Endothelial cell of umbilical vein (primary cell): Measurements from ENCODE around the gene TM4SF4. TPM values are rescaled to one million over a fixed set of nuclear protein-coding genes. Genes with fewer than 3 reads are reported as not detected.

ENCODE experiments used
- BruUV-seq: library from RNA; stranded (reverse); fragments of 400-500 nt; replicated peaks from 2 replicates; lab custom pipeline; 2021; lab: Mats Ljungman, UMichigan
- CTCF ChIA-PET: fragments of 300-600, 350-600 bp; sonication (Branson Sonifier 250); formaldehyde crosslinking; loops from one replicate; lab custom pipeline; 2021; ENCODE audit warnings: antibody characterized with exemption, inconsistent platforms; lab: Charles Lee
- POLR2A ChIA-PET: fragments of 300-600, 350-600 bp; sonication (Branson Sonifier 250); formaldehyde crosslinking; loops from one replicate; lab custom pipeline; 2021; ENCODE audit warnings: antibody characterized with exemption, inconsistent platforms; lab: Charles Lee
- DNase-seq: peaks from one replicate; pipeline ENCODE4 v3.0.0-alpha.2; 2011; ENCODE audit warnings: low read depth, low spot score
- FAIRE-seq: peaks from 2 replicates; lab custom pipeline; 2011; peaks lifted over from hg19 to GRCh38; lab: Jason Lieb, UNC
- H2AFZ ChIP-seq: 2 replicates; pipeline ENCODE4 v1.6.0; 2012; ENCODE audit warnings: low read depth, low read length, control low read depth, inconsistent platforms
- H3K27ac ChIP-seq: 2 replicates; pipeline ENCODE4 v1.5.1; 2011; ENCODE audit warnings: low read depth, mild to moderate bottlenecking, control low read depth, low read length, moderate library complexity; ENCODE audit not compliant: insufficient read depth
- H3K27me3 ChIP-seq, 2 experiments: 2 replicates each; pipeline versions ENCODE4 v1.6.0 to v1.6.1; 2011; ENCODE audit warnings: low read length in 2 of 2, mixed read lengths in 1 of 2; ENCODE audit not compliant: control insufficient read depth in 2 of 2, insufficient read depth in 2 of 2
- H3K36me3 ChIP-seq, 2 experiments: 2 replicates in 1 of 2; 3 replicates in 1 of 2; pipeline ENCODE4 v1.5.1; 2011; ENCODE audit warnings: low read length in 2 of 2, mild to moderate bottlenecking in 1 of 2, moderate library complexity in 1 of 2; ENCODE audit not compliant: control insufficient read depth in 2 of 2, insufficient read depth in 2 of 2; ENCODE audit errors: extremely low read depth in 1 of 2
- H3K4me1 ChIP-seq: 3 replicates; pipeline ENCODE4 v1.5.1; 2011; ENCODE audit warnings: mild to moderate bottlenecking, low read length; ENCODE audit not compliant: control insufficient read depth, insufficient read depth; ENCODE audit errors: extremely low read depth
- H3K4me2 ChIP-seq: 2 replicates; pipeline ENCODE4 v1.6.1; 2011; ENCODE audit warnings: low read length, control low read depth, mixed read lengths; ENCODE audit not compliant: insufficient read depth
- H3K4me3 ChIP-seq, 3 experiments: fragments of 200-600 bp in 1 of 3; sonication (generic), shearing (Covaris generic) in 1 of 3; replicated peaks in 1 of 3; 2 replicates each; pipeline ENCODE4 v1.5.1; 2011 to 2016; ENCODE audit warnings: control low read depth in 3 of 3, low read length in 3 of 3, mild to moderate bottlenecking in 2 of 3, inconsistent platforms in 1 of 3, low read depth in 1 of 3, moderate library complexity in 1 of 3; ENCODE audit not compliant: insufficient read depth in 1 of 3
- H3K79me2 ChIP-seq: 2 replicates; pipeline ENCODE4 v1.6.0; 2012; ENCODE audit warnings: low read length, inconsistent platforms; ENCODE audit not compliant: control insufficient read depth, insufficient read depth
- H3K9ac ChIP-seq: replicated peaks from 2 replicates; pipeline ENCODE3; 2011; ENCODE audit warnings: low read length, control low read depth; ENCODE audit not compliant: insufficient read depth; ENCODE audit errors: extremely low read depth
- H3K9me1 ChIP-seq: replicated peaks from 3 replicates; pipeline ENCODE4 v1.6.0; 2011; ENCODE audit warnings: mild to moderate bottlenecking, low read length; ENCODE audit not compliant: control insufficient read depth, insufficient read depth; ENCODE audit errors: extremely low read depth
- H3K9me3 ChIP-seq: replicated peaks from 2 replicates; pipeline ENCODE4 v1.5.1; 2012; ENCODE audit warnings: low read length, inconsistent platforms; ENCODE audit not compliant: control insufficient read depth, insufficient read depth
- H4K20me1 ChIP-seq: replicated peaks from 2 replicates; pipeline ENCODE3; 2011; ENCODE audit warnings: mild to moderate bottlenecking, low read length; ENCODE audit not compliant: control insufficient read depth, insufficient read depth; ENCODE audit errors: extremely low read depth
- EZH2 ChIP-seq: IDR thresholded peaks from 2 replicates; pipeline ENCODE4 v1.6.1; 2012; ENCODE audit warnings: borderline replicate concordance, low read depth, mild to moderate bottlenecking, moderate library complexity, low read length, inconsistent platforms; ENCODE audit not compliant: severe bottlenecking
- FOS ChIP-seq: IDR thresholded peaks from 2 replicates; pipeline ENCODE4 v1.6.1; 2011; ENCODE audit warnings: mild to moderate bottlenecking, low read length, moderate library complexity, borderline replicate concordance; ENCODE audit not compliant: insufficient read depth
- GATA2 ChIP-seq: IDR thresholded peaks from 2 replicates; pipeline ENCODE4 v1.7.0; 2011; ENCODE audit warnings: low read depth, mild to moderate bottlenecking, moderate library complexity, mixed read lengths, low read length; ENCODE audit not compliant: insufficient read length, insufficient read depth
- JUN ChIP-seq: IDR thresholded peaks from 2 replicates; pipeline ENCODE4 v1.6.1; 2011; ENCODE audit warnings: borderline replicate concordance, low read depth; ENCODE audit not compliant: insufficient read length, insufficient read depth
- MYC ChIP-seq: IDR thresholded peaks from one replicate; pipeline ENCODE4 v1.6.1; 2011; ENCODE audit warnings: mild to moderate bottlenecking, low read depth, low read length
- POLR2A ChIP-seq: IDR thresholded peaks from 2 replicates; pipeline ENCODE4 v1.6.1; 2012; ENCODE audit warnings: low read depth, mild to moderate bottlenecking, control low read depth, low read length
- POLR2AphosphoS5 ChIP-seq: IDR thresholded peaks from 2 replicates; pipeline ENCODE4 v1.6.1; 2012; ENCODE audit warnings: low read depth, mild to moderate bottlenecking, control low read depth, low read length, moderate library complexity; ENCODE audit not compliant: insufficient read depth
- dilution Hi-C: fragments of 300-500 bp; cut with MboI; formaldehyde crosslinking; loops from one replicate; pipeline ENCODE4 v1.15.0; 2019; ENCODE audit warnings: low sequenced_read_pairs; ENCODE audit not compliant: extremely low pct_ligation_motif_present
- intact Hi-C: fragments of 100-400 bp; cut with micrococcal nuclease; formaldehyde crosslinking; loops from one replicate; pipeline ENCODE4 v1.10.0; 2022
- polyA plus RNA-seq, 4 experiments: library from polyadenylated mRNA; depleted of rRNA in 3 of 4; stranded (reverse) in 3 of 4; unstranded in 1 of 4; fragments of >200 nt; gene quantifications; 2 replicates each; pipeline versions ENCODE4 v1.2.1 to v1.2.3, GENCODE V29; 2011 to 2012; ENCODE audit warnings: missing spikeins in 1 of 4
- total RNA-seq: library from RNA; stranded (reverse); gene quantifications from 2 replicates; pipeline ENCODE4 v1.2.3, GENCODE V29; 2021
- TF ChIP-seq, protein P1 (sequence below): IDR thresholded peaks from 2 replicates; pipeline ENCODE4 v1.6.1; 2011; ENCODE audit not compliant: insufficient read depth, insufficient read length
- TF ChIP-seq, protein P2 (sequence below), 2 donors: IDR thresholded peaks; 1 replicate in 1 of 2; 2 replicates in 1 of 2; pipeline ENCODE4 v1.5.1; 2011; ENCODE audit warnings: low read length in 2 of 2, mild to moderate bottlenecking in 2 of 2, moderate library complexity in 2 of 2, control low read depth in 1 of 2, inconsistent platforms in 1 of 2, low read depth in 1 of 2; ENCODE audit not compliant: insufficient read depth in 1 of 2; ENCODE audit errors: extremely low read depth in 1 of 2

The TM4SF4 gene
- total and polyA plus RNA-seq, 2 donors (not counting 3 experiments of a cell fraction or from before 2014, with no cell fraction given), result not detected

DNA sequence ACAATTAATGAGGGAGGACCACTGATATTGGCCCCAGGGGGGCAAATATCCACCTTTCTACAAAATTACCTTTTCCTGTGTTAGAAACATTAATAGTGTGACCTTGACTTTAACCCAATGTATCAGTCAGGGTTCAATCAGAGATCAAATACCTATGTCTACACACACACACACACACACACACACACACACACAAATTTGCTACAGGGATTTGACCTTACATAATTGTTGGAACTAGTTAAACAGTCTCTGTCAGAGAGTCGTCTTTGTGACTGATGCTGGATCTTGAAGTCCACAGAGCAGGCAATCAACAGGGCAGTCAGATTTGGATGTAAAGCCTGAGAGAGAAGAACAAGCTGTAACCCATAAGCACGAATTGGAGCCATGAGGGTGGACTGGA, 32.5 kb downstream of the TM4SF4 start:
- TF ChIP-seq POLR2AphosphoS5 (no peak), EZH2 (no peak), JUN (no peak), FOS (no peak)
- Histone ChIP-seq H3K4me2 (peak overlapping the region; percentile 97), H2AFZ (peak overlapping the region; percentile 4), H3K4me1 (peaks cover 36% of the 10 kb centered on the region), H3K27ac (peak overlapping the region; percentile 96), H3K9ac (peak overlapping the region; percentile 83), H3K36me3 (no peaks in the 10 kb centered on the region), H3K9me1 (no peaks in the 10 kb centered on the region), H4K20me1 (no peaks in the 10 kb centered on the region), H3K79me2 (no peaks in the 10 kb centered on the region), H3K27me3 (no peaks in the 10 kb centered on the region), H3K4me3 (peak overlapping the region in 1 of 3 experiments; percentile 58), H3K9me3 (no peaks in the 10 kb centered on the region)
- intact Hi-C loops, result loop anchor here (1.0 to 2.0 kb wide), 2 partner anchors 48 to 306 kb away; partner anchors contain the start of gene RNF13
- ChIA-PET POLR2A (interaction anchor here (0.7 to 1.3 kb wide), 4 partner anchors 11 to 428 kb away, joined by 3 to 6 read pairs (median 3); no protein-coding TSS in a partner anchor), CTCF (interaction anchor here (0.9 to 10.4 kb wide), 10 partner anchors 10 to 301 kb away, joined by 4 to 103 read pairs (median 6); partner anchors contain the start of gene COMMD2)
- BruUV-seq, result TSS peak; percentile 31
- no peak for DNase-seq
- dilution Hi-C loops, result loop anchor here (25.0 kb wide), 1 partner anchor 230 kb away; no protein-coding TSS in a partner anchor
- no peak for FAIRE-seq

DNA sequence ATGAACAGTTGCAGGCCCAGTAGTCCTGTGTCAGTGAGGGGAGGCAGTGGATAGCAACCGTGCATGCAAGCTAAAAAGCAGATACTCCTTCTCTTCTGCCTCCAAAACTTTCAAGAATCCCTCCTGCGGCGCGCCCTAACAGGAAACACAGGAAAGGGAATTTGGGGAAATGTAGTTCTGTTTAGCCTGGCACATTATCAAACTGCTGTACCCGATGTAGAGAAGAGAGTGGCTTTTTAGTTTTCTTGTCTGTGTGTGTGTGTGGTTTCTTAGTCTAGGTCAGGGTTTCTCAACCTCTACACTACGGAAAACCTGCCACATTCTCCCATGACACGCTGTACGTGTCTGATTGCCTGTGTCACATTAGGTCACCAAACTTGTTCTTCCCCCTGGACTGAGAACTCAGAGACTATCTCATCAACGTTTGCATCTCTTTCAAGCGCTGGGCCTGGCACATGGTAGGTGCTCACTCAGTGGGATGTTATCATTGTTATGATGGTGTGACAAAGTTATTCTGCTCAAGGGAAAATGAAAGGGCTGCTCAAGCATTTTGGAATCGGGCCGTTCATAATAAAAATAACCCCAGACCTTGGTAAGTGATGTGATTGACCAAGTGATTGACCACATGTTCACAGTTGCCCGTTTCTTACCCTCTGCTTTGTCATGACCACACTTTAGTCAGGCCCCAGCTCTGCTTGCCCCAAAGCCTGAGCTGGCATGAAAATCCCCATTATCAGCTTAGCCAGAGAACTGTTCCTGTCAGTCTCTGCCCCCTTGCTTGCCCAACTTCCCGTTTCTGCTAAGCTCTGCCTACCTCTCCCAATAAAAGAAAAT, 33.2 kb downstream of the TM4SF4 start:
- DNase-seq (peak; percentile 77), FAIRE-seq (peak; percentile 74)
- TF ChIP-seq, protein P1, sequence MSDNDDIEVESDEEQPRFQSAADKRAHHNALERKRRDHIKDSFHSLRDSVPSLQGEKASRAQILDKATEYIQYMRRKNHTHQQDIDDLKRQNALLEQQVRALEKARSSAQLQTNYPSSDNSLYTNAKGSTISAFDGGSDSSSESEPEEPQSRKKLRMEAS, result peak; percentile 87
- TF ChIP-seq MYC, result no peak
- TF ChIP-seq JUN, result no peak
- no peak for TF ChIP-seq EZH2
- peak; percentile 47 for TF ChIP-seq POLR2AphosphoS5
- TF ChIP-seq POLR2A, result peak; percentile 51
- no peak for TF ChIP-seq FOS
- no peak for TF ChIP-seq GATA2
- TF ChIP-seq, protein P2, sequence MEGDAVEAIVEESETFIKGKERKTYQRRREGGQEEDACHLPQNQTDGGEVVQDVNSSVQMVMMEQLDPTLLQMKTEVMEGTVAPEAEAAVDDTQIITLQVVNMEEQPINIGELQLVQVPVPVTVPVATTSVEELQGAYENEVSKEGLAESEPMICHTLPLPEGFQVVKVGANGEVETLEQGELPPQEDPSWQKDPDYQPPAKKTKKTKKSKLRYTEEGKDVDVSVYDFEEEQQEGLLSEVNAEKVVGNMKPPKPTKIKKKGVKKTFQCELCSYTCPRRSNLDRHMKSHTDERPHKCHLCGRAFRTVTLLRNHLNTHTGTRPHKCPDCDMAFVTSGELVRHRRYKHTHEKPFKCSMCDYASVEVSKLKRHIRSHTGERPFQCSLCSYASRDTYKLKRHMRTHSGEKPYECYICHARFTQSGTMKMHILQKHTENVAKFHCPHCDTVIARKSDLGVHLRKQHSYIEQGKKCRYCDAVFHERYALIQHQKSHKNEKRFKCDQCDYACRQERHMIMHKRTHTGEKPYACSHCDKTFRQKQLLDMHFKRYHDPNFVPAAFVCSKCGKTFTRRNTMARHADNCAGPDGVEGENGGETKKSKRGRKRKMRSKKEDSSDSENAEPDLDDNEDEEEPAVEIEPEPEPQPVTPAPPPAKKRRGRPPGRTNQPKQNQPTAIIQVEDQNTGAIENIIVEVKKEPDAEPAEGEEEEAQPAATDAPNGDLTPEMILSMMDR (IDR thresholded peaks at IDR 0.05; ENCODE audit: extremely low read depth in 1 of 2, insufficient read depth in 1 of 2, low read depth in 1 of 2, low read length in 2 of 2), result no peak
- Histone ChIP-seq H3K4me2 (peak overlapping the region; percentile 97), H3K4me1 (peaks cover 38% of the 10 kb centered on the region), H3K9me3 (no peaks in the 10 kb centered on the region), H4K20me1 (no peaks in the 10 kb centered on the region), H3K9ac (peak overlapping the region; percentile 83), H3K27me3 (no peaks in the 10 kb centered on the region), H2AFZ (peak overlapping the region; percentile 4), H3K4me3 (peak overlapping the region in 1 of 3 experiments; percentile 58), H3K27ac (peak overlapping the region; percentile 96), H3K79me2 (no peaks in the 10 kb centered on the region), H3K9me1 (no peaks in the 10 kb centered on the region), H3K36me3 (no peaks in the 10 kb centered on the region)
- POLR2A ChIA-PET, result interaction anchor here (0.7 to 1.1 kb wide), 3 partner anchors 12 to 427 kb away, joined by 3 to 6 read pairs (median 3); no protein-coding TSS in a partner anchor
- intact Hi-C loops (loop anchor here (2.0 kb wide), 1 partner anchor 47 kb away; no protein-coding TSS in a partner anchor), dilution Hi-C loops (loop anchor here (25.0 kb wide), 1 partner anchor 230 kb away; no protein-coding TSS in a partner anchor)
- CTCF ChIA-PET, result interaction anchor here (1.0 to 10.4 kb wide), 4 partner anchors 10 to 300 kb away, joined by 3 to 103 read pairs (median 40); no protein-coding TSS in a partner anchor
- no TSS peak for BruUV-seq
